Panc1 (cell line): ENCODE data around the gene TTLL11. TPM values are rescaled to one million over a fixed set of nuclear protein-coding genes. Genes with fewer than 3 reads are reported as not detected.

Experiments used
- ATAC-seq: fragments of 200-7000 bp; cut with Tn5 transposase; 2 replicates; pipeline ENCODE4 v1.9.1; 2020; ENCODE audit warnings: mild to moderate bottlenecking, moderate library complexity
- BruUV-seq: library from RNA; stranded (reverse); fragments of 400-500 nt; replicated peaks from 2 replicates; lab custom pipeline; 2021; lab: Mats Ljungman, UMichigan
- CTCF ChIA-PET: fragments of 300-600 bp; sonication (Branson Sonifier 250); formaldehyde crosslinking; loops from one replicate; lab custom pipeline; 2022; ENCODE audit warnings: antibody characterized with exemption; lab: Charles Lee
- POLR2A ChIA-PET: fragments of 300-600 bp; sonication (Branson Sonifier 250); formaldehyde crosslinking; loops from one replicate; lab custom pipeline; 2022; ENCODE audit warnings: antibody characterized with exemption; lab: Charles Lee
- DNase-seq: peaks from one replicate; pipeline ENCODE4 v3.0.0-alpha.2; 2010; ENCODE audit warnings: low read depth, low spot score
- H3K27ac ChIP-seq: 2 replicates; pipeline ENCODE4 v1.5.1; 2011; ENCODE audit warnings: mild to moderate bottlenecking, low read length, inconsistent platforms
- H3K27me3 ChIP-seq: fragments of 200-500 bp; sonication (Bioruptor generic); 2 replicates; pipeline ENCODE4 v1.6.0; 2014; ENCODE audit warnings: low read length, inconsistent platforms; ENCODE audit not compliant: control insufficient read depth, insufficient read depth
- H3K36me3 ChIP-seq: fragments of 200-500 bp; sonication (Bioruptor generic); 2 replicates; pipeline ENCODE4 v1.5.1; 2014; ENCODE audit warnings: inconsistent platforms, mild to moderate bottlenecking, low read length, moderate library complexity; ENCODE audit not compliant: control insufficient read depth, insufficient read depth
- H3K4me1 ChIP-seq: 2 replicates; pipeline ENCODE4 v1.5.1; 2011; ENCODE audit warnings: inconsistent platforms, mild to moderate bottlenecking, low read length, moderate library complexity; ENCODE audit not compliant: control insufficient read depth, insufficient read depth
- H3K4me3 ChIP-seq, 2 experiments: 2 replicates each; pipeline ENCODE4 v1.5.1; 2011 to 2012; ENCODE audit warnings: low read depth in 2 of 2, low read length in 2 of 2, mild to moderate bottlenecking in 2 of 2, inconsistent platforms in 1 of 2, moderate library complexity in 1 of 2
- H3K9me3 ChIP-seq: fragments of 200-500 bp; sonication (Bioruptor generic); 2 replicates; pipeline ENCODE4 v1.5.1; 2014; ENCODE audit warnings: low read depth, mild to moderate bottlenecking, inconsistent platforms, low read length, moderate library complexity; ENCODE audit not compliant: control insufficient read depth, insufficient read depth
- CTCF ChIP-seq: fragments of 450-650 bp; IDR thresholded peaks from 2 replicates; pipeline ENCODE4 v1.5.1; 2017; ENCODE audit warnings: mild to moderate bottlenecking
- POLR2AphosphoS5 ChIP-seq: IDR thresholded peaks from 2 replicates; pipeline ENCODE4 v1.6.1; 2012; ENCODE audit warnings: mild to moderate bottlenecking, low read depth, low read length, moderate library complexity
- REST ChIP-seq, 2 experiments: IDR thresholded peaks; 2 replicates each; pipeline ENCODE4 v1.6.1; 2011 to 2012; ENCODE audit warnings: low read depth in 2 of 2, control low read depth in 1 of 2, low read length in 1 of 2, mild to moderate bottlenecking in 1 of 2, moderate library complexity in 1 of 2; ENCODE audit not compliant: insufficient read depth in 1 of 2
- SIN3A ChIP-seq: IDR thresholded peaks from 2 replicates; pipeline ENCODE4 v1.6.1; 2012; ENCODE audit warnings: low read depth, mild to moderate bottlenecking, low read length, moderate library complexity, borderline replicate concordance; ENCODE audit not compliant: insufficient read depth
- TCF7L2 ChIP-seq: IDR thresholded peaks from 2 replicates; pipeline ENCODE4 v1.6.1; 2011; ENCODE audit warnings: mild to moderate bottlenecking, low read depth, low read length, inconsistent platforms
- in situ Hi-C: cut with HindIII; loops from 2 replicates; pipeline ENCODE4 v1.10.0; 2016; ENCODE audit warnings: low sequenced_read_pairs, low pct_unique_long_range_greater_than_20kb
- intact Hi-C: fragments of 100-400 bp; cut with micrococcal nuclease; formaldehyde crosslinking; loops from one replicate; pipeline ENCODE4 v1.10.0; 2022; ENCODE audit not compliant: unreplicated experiment
- total RNA-seq: library from RNA; stranded (reverse); gene quantifications from one replicate; pipeline ENCODE4 v1.2.1, GENCODE V29; 2021; ENCODE audit not compliant: unreplicated experiment

TTLL11 gene
- total RNA-seq, 1 experiment from 2014 or later, result 1.1 TPM

GRCh38 chr9:122130837-122131236 lies 37.7 kb upstream of the TTLL11 start:
- ATAC-seq, result no peak
- Histone ChIP-seq H3K36me3 (no peaks in the 10 kb centered on the region), H3K4me3 (no peak overlapping the region), H3K27ac (no peak overlapping the region), H3K9me3 (no peaks in the 10 kb centered on the region), H3K27me3 (no peaks in the 10 kb centered on the region), H3K4me1 (no peaks in the 10 kb centered on the region; the same call in 1 of the 2 replicates)
- ChIA-PET POLR2A (no interaction called here), CTCF (no interaction called here)
- in situ Hi-C loops (no loop called here), intact Hi-C loops (no loop called here)
- TF ChIP-seq REST (IDR thresholded peaks at IDR 0.05; ENCODE audit: insufficient read depth in 1 of 2, low read depth in 2 of 2, low read length in 1 of 2) (no peak), CTCF (no peak), SIN3A (no peak), TCF7L2 (no peak), POLR2AphosphoS5 (no peak)
- no peak for DNase-seq
- BruUV-seq, result no TSS peak

GRCh38 chr9:122129969-122130368 lies 36.9 kb upstream of the TTLL11 start:
- CTCF ChIA-PET, result interaction anchor here (0.8 kb wide), 1 partner anchor 220 kb away, joined by 3 read pairs; no protein-coding TSS in a partner anchor
- no peak for DNase-seq
- intact Hi-C loops, result loop anchor here (5.0 to 10.0 kb wide), 2 partner anchors 322 to 685 kb away; no protein-coding TSS in a partner anchor

More at GRCh38 chr9:122129969-122130368, 36.9 kb upstream of the TTLL11 start:
- H3K4me3 ChIP-seq, result no peak overlapping the region
- H3K9me3 ChIP-seq, result no peaks in the 10 kb centered on the region
- POLR2A ChIA-PET, result no interaction called here
- ATAC-seq, result no peak
- H3K36me3 ChIP-seq, result no peaks in the 10 kb centered on the region
- in situ Hi-C loops, result no loop called here
- H3K27me3 ChIP-seq, result no peaks in the 10 kb centered on the region
- H3K27ac ChIP-seq, result no peak overlapping the region
- no TSS peak for BruUV-seq
- no peak for TF ChIP-seq POLR2AphosphoS5
- no peak for TF ChIP-seq SIN3A
- TF ChIP-seq CTCF, result no peak
- H3K4me1 ChIP-seq, result no peaks in the 10 kb centered on the region; the same call in 1 of the 2 replicates
